NB4 (cell line): ENCODE data around the gene ZNF488.

Experiments
- CTCF ChIP-seq: IDR thresholded peaks from one replicate; pipeline ENCODE4 v1.5.1; 2012; ENCODE audit warnings: low read depth, low read length
- MAX ChIP-seq: IDR thresholded peaks from 2 replicates; pipeline ENCODE4 v1.6.1; 2011; ENCODE audit warnings: low read depth, low read length
- MYC ChIP-seq: IDR thresholded peaks from 2 replicates; pipeline ENCODE4 v1.6.1; 2011; ENCODE audit warnings: low read depth, low read length
- POLR2A ChIP-seq: IDR thresholded peaks from 2 replicates; pipeline ENCODE4 v1.6.1; 2011; ENCODE audit warnings: mild to moderate bottlenecking; ENCODE audit not compliant: insufficient read length; ENCODE audit errors: extremely low read depth

GRCh38 chr10:47339186-47339735, 44.8 kb downstream of the ZNF488 start:
- TF ChIP-seq CTCF (no peak), POLR2A (no peak), MAX (no peak), MYC (no peak)
